HepG2 (cell line): Measurements from ENCODE around the gene BBLN. TPM values are rescaled to one million over a fixed set of nuclear protein-coding genes. Genes with fewer than 3 reads are reported as not detected.

Experiments
- ATAC-seq: fragments of 200-7000 bp; cut with Tn5 transposase; 3 replicates; pipeline ENCODE4 v1.9.1; 2020; ENCODE audit warnings: mild to moderate bottlenecking, moderate library complexity
- BruUV-seq: library from RNA; stranded (reverse); fragments of 400-500 nt; replicated peaks from 2 replicates; lab custom pipeline; 2021; lab: Mats Ljungman, UMichigan
- CTCF ChIA-PET: fragments of 300-600 bp; formaldehyde crosslinking; extraction: SDS; loops from one replicate; lab custom pipeline; 2021; ENCODE audit warnings: low total read pairs, inconsistent platforms, low intra/inter-chr PET ratio; lab: Yijun Ruan, JAX
- POLR2A ChIA-PET: fragments of 350-600 bp; sonication (Branson Sonifier 250); formaldehyde crosslinking; loops from one replicate; lab custom pipeline; 2020; ENCODE audit warnings: antibody characterized with exemption, inconsistent platforms; lab: Yijun Ruan, JAX
- DNase-seq: peaks from one replicate; pipeline ENCODE4 v3.0.0-alpha.2; 2015; ENCODE audit warnings: low spot score
- FAIRE-seq: peaks from 3 replicates; lab custom pipeline; 2011; peaks lifted over from hg19 to GRCh38; lab: Jason Lieb, UNC
- H2AFZ ChIP-seq: one replicate; pipeline ENCODE4 v1.6.1; 2011; ENCODE audit warnings: low read length, inconsistent platforms
- H3K27ac ChIP-seq: fragments of 300-600 bp; 3 replicates; pipeline ENCODE4 v1.8.0; 2011; ENCODE audit warnings: mixed run types, mild to moderate bottlenecking, mixed read lengths, low read length, inconsistent platforms; ENCODE audit not compliant: insufficient read depth; ENCODE audit errors: extremely low read length
- H3K27me3 ChIP-seq, 2 experiments: fragments of 200-600 bp in 1 of 2; 2 replicates in 1 of 2; 3 replicates in 1 of 2; pipeline versions ENCODE4 v1.6.0 to v1.8.0; 2011; ENCODE audit warnings: low read length in 2 of 2, mild to moderate bottlenecking in 2 of 2, moderate library complexity in 2 of 2, inconsistent platforms in 1 of 2; ENCODE audit not compliant: insufficient read depth in 2 of 2, control insufficient read depth in 1 of 2
- H3K36me3 ChIP-seq, 2 experiments: fragments of 200-600 bp in 1 of 2; replicated peaks in 1 of 2; 2 replicates in 1 of 2; 3 replicates in 1 of 2; pipeline versions ENCODE4 v1.5.1 to v1.8.0; 2011; ENCODE audit warnings: low read length in 2 of 2, inconsistent platforms in 1 of 2; ENCODE audit not compliant: insufficient read depth in 2 of 2, control insufficient read depth in 1 of 2
- H3K4me1 ChIP-seq: 2 replicates; pipeline ENCODE4 v1.5.1; 2012; ENCODE audit warnings: low read length, inconsistent platforms; ENCODE audit not compliant: insufficient read depth
- H3K4me2 ChIP-seq: 2 replicates; pipeline ENCODE4 v1.6.0; 2011; ENCODE audit warnings: low read depth, low read length, inconsistent platforms
- H3K4me3 ChIP-seq, 3 experiments: fragments of 200-600 bp in 1 of 3; sonication (generic), shearing (Covaris generic) in 1 of 3; replicated peaks in 1 of 3; 2 replicates each; pipeline ENCODE4 v1.5.1; 2011 to 2016; ENCODE audit warnings: low read length in 3 of 3, inconsistent platforms in 2 of 3, low read depth in 2 of 3, mild to moderate bottlenecking in 2 of 3, control low read depth in 1 of 3, mixed read lengths in 1 of 3; ENCODE audit not compliant: insufficient read depth in 1 of 3
- H3K79me2 ChIP-seq: one replicate; pipeline ENCODE4 v1.6.1; 2011; ENCODE audit warnings: low read length, inconsistent platforms; ENCODE audit not compliant: insufficient read depth
- H3K9ac ChIP-seq: 2 replicates; pipeline ENCODE4 v1.6.0; 2011; ENCODE audit warnings: mild to moderate bottlenecking, low read depth, low read length, inconsistent platforms; ENCODE audit not compliant: insufficient read depth
- H3K9me3 ChIP-seq: 2 replicates; pipeline ENCODE4 v1.5.1; 2012; ENCODE audit warnings: mild to moderate bottlenecking, low read length
- H4K20me1 ChIP-seq: 2 replicates; pipeline ENCODE4 v1.6.0; 2011; ENCODE audit warnings: inconsistent platforms, mild to moderate bottlenecking, low read length, moderate library complexity; ENCODE audit not compliant: insufficient read depth
- BRF2 ChIP-seq: sonication (generic); formaldehyde crosslinking; IDR thresholded peaks from 2 replicates; pipeline ENCODE4 v1.8.1; 2022; ENCODE audit warnings: mild to moderate bottlenecking, missing genetic modification reagents
- CEBPG ChIP-seq: IDR thresholded peaks from 2 replicates; pipeline ENCODE4 v1.6.1; 2016
- CERS6 ChIP-seq: sonication (generic); formaldehyde crosslinking; IDR thresholded peaks from 2 replicates; pipeline ENCODE4 v1.5.0; 2020; ENCODE audit warnings: missing genetic modification reagents
- ELF4 ChIP-seq: sonication (generic); formaldehyde crosslinking; IDR thresholded peaks from 2 replicates; pipeline ENCODE4 v1.5.0; 2020; ENCODE audit warnings: missing genetic modification reagents, mild to moderate bottlenecking, moderate library complexity, borderline replicate concordance
- GABPA ChIP-seq, 2 experiments: IDR thresholded peaks; 2 replicates each; pipeline ENCODE4 v1.6.1; 2011 to 2016; ENCODE audit warnings: low read depth in 2 of 2, low read length in 1 of 2, missing biosample characterization in 1 of 2, missing genetic modification characterization in 1 of 2
- MAX ChIP-seq: IDR thresholded peaks from 2 replicates; pipeline ENCODE4 v1.6.1; 2012; ENCODE audit warnings: inconsistent platforms
- MTERF4 ChIP-seq: sonication (generic); formaldehyde crosslinking; IDR thresholded peaks from 2 replicates; pipeline ENCODE4 v1.8.0; 2023; ENCODE audit warnings: mild to moderate bottlenecking, missing genetic modification reagents
- RNF2 ChIP-seq: fragments of 450-650 bp; conservative IDR thresholded peaks from 2 replicates; pipeline ENCODE4 v1.6.1; 2016; ENCODE audit warnings: low read depth
- SAP130 ChIP-seq: IDR thresholded peaks from 2 replicates; pipeline ENCODE4 v1.6.1; 2016; ENCODE audit warnings: low read depth
- SNAPC2 ChIP-seq: sonication (generic); formaldehyde crosslinking; IDR thresholded peaks from 2 replicates; pipeline ENCODE4 v1.8.1; 2022; ENCODE audit warnings: mild to moderate bottlenecking, missing genetic modification reagents
- SOX6 ChIP-seq, 2 experiments: fragments of 450-650 bp in 1 of 2; sonication (generic) in 1 of 2; formaldehyde crosslinking in 1 of 2; IDR thresholded peaks; 2 replicates each; pipeline versions ENCODE4 v1.4.0 to v1.6.1; 2017 to 2020; ENCODE audit warnings: antibody characterized with exemption in 1 of 2, mild to moderate bottlenecking in 1 of 2, missing genetic modification reagents in 1 of 2
- SRSF1 ChIP-seq: fragments of 200-400 bp; formaldehyde crosslinking; optimal IDR thresholded peaks from 2 replicates; pipeline ENCODE3; 2017; ENCODE audit warnings: mild to moderate bottlenecking, low read depth, low read length, moderate library complexity
- ZBTB42 ChIP-seq: sonication (generic); formaldehyde crosslinking; IDR thresholded peaks from 2 replicates; pipeline ENCODE4 v1.5.0; 2020; ENCODE audit warnings: mild to moderate bottlenecking, missing genetic modification reagents
- ZNF205 ChIP-seq: IDR thresholded peaks from 2 replicates; pipeline ENCODE4 v1.6.1; 2018; ENCODE audit warnings: missing biosample characterization, missing genetic modification reagents
- ZNF335 ChIP-seq: sonication (generic); formaldehyde crosslinking; IDR thresholded peaks from 2 replicates; pipeline ENCODE4 v1.4.0; 2020; ENCODE audit warnings: missing genetic modification reagents
- ZNF547 ChIP-seq: sonication (generic); formaldehyde crosslinking; IDR thresholded peaks from 2 replicates; pipeline ENCODE4 v1.5.1; 2020; ENCODE audit warnings: mild to moderate bottlenecking, missing genetic modification reagents
- ZNF598 ChIP-seq: sonication (generic); formaldehyde crosslinking; IDR thresholded peaks from 2 replicates; pipeline ENCODE4 v1.5.1; 2020; ENCODE audit warnings: mild to moderate bottlenecking, missing genetic modification reagents, borderline replicate concordance
- ZNF772 ChIP-seq: sonication (generic); formaldehyde crosslinking; IDR thresholded peaks from 2 replicates; pipeline ENCODE4 v1.5.0; 2020; ENCODE audit warnings: mild to moderate bottlenecking, missing genetic modification reagents
- ZNF788 ChIP-seq: sonication (generic); formaldehyde crosslinking; IDR thresholded peaks from 2 replicates; pipeline ENCODE4 v1.5.0; 2020; ENCODE audit warnings: mild to moderate bottlenecking, missing genetic modification reagents, borderline replicate concordance
- ZXDC ChIP-seq: sonication (generic); formaldehyde crosslinking; IDR thresholded peaks from 2 replicates; pipeline ENCODE4 v1.5.0; 2020; ENCODE audit warnings: mild to moderate bottlenecking, missing genetic modification reagents
- WGBS: methylation state at CpG from one replicate; pipeline ENCODE4 v1.1.6; 2017; ENCODE audit warnings: low lambda C conversion rate; 5-methylcytosine and 5-hydroxymethylcytosine counted together
- in situ Hi-C: cut with HindIII; loops from 2 replicates; pipeline ENCODE4 v1.10.0; 2017; ENCODE audit warnings: low pct_unique_long_range_greater_than_20kb; ENCODE audit not compliant: extremely low pct_ligation_motif_present
- intact Hi-C: fragments of 100-400 bp; cut with micrococcal nuclease; formaldehyde crosslinking; loops from one replicate; pipeline ENCODE4 v1.10.0; 2022; ENCODE audit not compliant: unreplicated experiment
- polyA plus RNA-seq, 8 experiments: library from polyadenylated mRNA; depleted of rRNA in 3 of 8; stranded (reverse) in 7 of 8; unstranded in 1 of 8; fragments of >200 nt; fragmentation: Illumina TruSeq in 4 of 8; extraction: Trizol in 4 of 8; gene quantifications; 2 replicates each; pipeline versions ENCODE4 v1.2.1 to v1.2.3, GENCODE V29; 2011 to 2016; ENCODE audit warnings: low read depth in 4 of 8, missing spikeins in 1 of 8, mixed read lengths in 1 of 8; ENCODE audit not compliant: insufficient read depth in 1 of 8
- total RNA-seq, 5 experiments: library from RNA; depleted of rRNA; stranded (reverse); fragments of >200 nt; fragmentation: Illumina TruSeq; extraction: Trizol; gene quantifications; 2 replicates each; pipeline ENCODE4 v1.2.3, GENCODE V29; 2016; ENCODE audit warnings: low read depth in 1 of 5

BBLN gene
- total and polyA plus RNA-seq, 2 of the 13 experiments (the other 11 are each of a cell fraction or from before 2014, with no cell fraction given) = 27.6 to 33.1 TPM

- peaks cover 16% of the 10 kb centered on the region for H3K4me1 ChIP-seq
- in situ Hi-C loops = no loop called here
- H4K20me1 ChIP-seq = no peaks in the 10 kb centered on the region
- ATAC-seq = peak; percentile 54
- 0 out of 5 replicates have a peak, but pooled peaks cover 0 to 3% of the 10 kb centered on the region in 2 experiments for H3K27me3 ChIP-seq
- peak overlapping the region; percentile 75 for H3K9ac ChIP-seq
- H3K36me3 ChIP-seq = peaks cover 4 to 17% of the 10 kb centered on the region in 2 experiments; a peak in 4 of 5 replicates
- CTCF ChIA-PET = no interaction called here
- H2AFZ ChIP-seq = peak overlapping the region; percentile 36
- H3K9me3 ChIP-seq = no peaks in the 10 kb centered on the region
- H3K4me2 ChIP-seq = peak overlapping the region; percentile 95
- intact Hi-C loops = no loop called here
- peak overlapping the region; percentile 47 to 72 (median 62) for H3K4me3 ChIP-seq
- peak; percentile 58 for FAIRE-seq
- DNase-seq = peak; percentile 43
- no peaks in the 10 kb centered on the region for H3K79me2 ChIP-seq
- POLR2A ChIA-PET = interaction anchor here (0.6 to 2.8 kb wide), 18 partner anchors 9 to 614 kb away, joined by 3 to 36 read pairs (median 6); partner anchors contain the start of genes GOLGA2, LCN2 and SWI5
- 7% methylated on average over 4 of the region's 11 CpGs for WGBS
- TSS peak; percentile 94 for BruUV-seq
- peak overlapping the region; percentile 71 for H3K27ac ChIP-seq
- TF ChIP-seq RNF2 (no peak), ZXDC (CRISPR knock-in tag) (no peak), ZNF788 (CRISPR knock-in tag) (peak; percentile 66; the same call in 1 of the 2 replicates), ZNF335 (CRISPR knock-in tag) (0 out of 2 replicates have a peak, but pooled peaks have one; percentile 5), ELF4 (CRISPR knock-in tag) (0 out of 2 replicates have a peak, but pooled peaks have one; percentile 21), ZNF547 (CRISPR knock-in tag) (peak; percentile 57; the same call in 1 of the 2 replicates), SAP130 (CRISPR knock-in tag) (peak; percentile 41), SRSF1 (peak; percentile 62), ZNF205 (CRISPR knock-in tag) (0 out of 2 replicates have a peak, but pooled peaks have one; percentile 8), GABPA (IDR thresholded peaks at IDR 0.05; ENCODE audit: low read depth, low read length) (peak; percentile 48), GABPA (CRISPR knock-in tag; IDR thresholded peaks at IDR 0.05; ENCODE audit: low read depth) (peak; percentile 82), ZNF772 (CRISPR knock-in tag) (0 out of 2 replicates have a peak, but pooled peaks have one; percentile 46), SOX6 (IDR thresholded peaks at IDR 0.05) (no peak), SOX6 (CRISPR knock-in tag; IDR thresholded peaks at IDR 0.05) (no peak), SNAPC2 (0 out of 2 replicates have a peak, but pooled peaks have one; percentile 8), MTERF4 (CRISPR knock-in tag) (0 out of 2 replicates have a peak, but pooled peaks have one; percentile 1), ZNF598 (peak; percentile 43; the same call in 1 of the 2 replicates), ZBTB42 (CRISPR knock-in tag) (no peak), CERS6 (CRISPR knock-in tag) (no peak), MAX (peak; percentile 62), BRF2 (CRISPR knock-in tag) (no peak), CEBPG (CRISPR knock-in tag) (no peak)
Measured at GRCh38 chr9:128159522-128159783, 612 bp upstream of the BBLN start.
